Measurements from ENCODE around the gene QPCTL. TPM values are rescaled to one million over a fixed set of nuclear protein-coding genes. Genes with fewer than 3 reads are reported as not detected.

The QPCTL gene
- total and polyA plus RNA-seq, 9 of the 15 experiments (the other 6 are each of a cell fraction or from before 2014, with no cell fraction given) = 0.99 to 31.3 (median 12.7) TPM

GRCh38 chr19:45717131-45717982, 24.9 kb downstream of the QPCTL start (continued):
- TF ChIP-seq, protein P1, sequence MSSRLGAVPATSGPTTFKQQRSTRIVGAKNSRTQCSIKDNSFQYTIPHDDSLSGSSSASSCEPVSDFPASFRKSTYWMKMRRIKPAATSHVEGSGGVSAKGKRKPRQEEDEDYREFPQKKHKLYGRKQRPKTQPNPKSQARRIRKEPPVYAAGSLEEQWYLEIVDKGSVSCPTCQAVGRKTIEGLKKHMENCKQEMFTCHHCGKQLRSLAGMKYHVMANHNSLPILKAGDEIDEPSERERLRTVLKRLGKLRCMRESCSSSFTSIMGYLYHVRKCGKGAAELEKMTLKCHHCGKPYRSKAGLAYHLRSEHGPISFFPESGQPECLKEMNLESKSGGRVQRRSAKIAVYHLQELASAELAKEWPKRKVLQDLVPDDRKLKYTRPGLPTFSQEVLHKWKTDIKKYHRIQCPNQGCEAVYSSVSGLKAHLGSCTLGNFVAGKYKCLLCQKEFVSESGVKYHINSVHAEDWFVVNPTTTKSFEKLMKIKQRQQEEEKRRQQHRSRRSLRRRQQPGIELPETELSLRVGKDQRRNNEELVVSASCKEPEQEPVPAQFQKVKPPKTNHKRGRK (tag; IDR thresholded peaks at IDR 0.05) = no peak
- TF ChIP-seq PCBP2 (IDR thresholded peaks at IDR 0.05; ENCODE audit: low read depth, low read length, poor library complexity, severe bottlenecking) = no peak
- TF ChIP-seq PBX2 (CRISPR knock-in tag; IDR thresholded peaks at IDR 0.05; ENCODE audit: low read depth) = peak; percentile 92
- peak; percentile 96 for TF ChIP-seq PBX2 (tag; conservative IDR thresholded peaks at IDR 0.05; ENCODE audit: low read depth)
- TF ChIP-seq POLR3A (IDR thresholded peaks at IDR 0.05; ENCODE audit: borderline replicate concordance, extremely low read depth, insufficient read depth, insufficient read length) = no peak
- peak; percentile 83 for TF ChIP-seq SOX6 (IDR thresholded peaks at IDR 0.05)
- TF ChIP-seq ZNF24 (IDR thresholded peaks at IDR 0.05) = no peak
- TF ChIP-seq, protein P2, sequence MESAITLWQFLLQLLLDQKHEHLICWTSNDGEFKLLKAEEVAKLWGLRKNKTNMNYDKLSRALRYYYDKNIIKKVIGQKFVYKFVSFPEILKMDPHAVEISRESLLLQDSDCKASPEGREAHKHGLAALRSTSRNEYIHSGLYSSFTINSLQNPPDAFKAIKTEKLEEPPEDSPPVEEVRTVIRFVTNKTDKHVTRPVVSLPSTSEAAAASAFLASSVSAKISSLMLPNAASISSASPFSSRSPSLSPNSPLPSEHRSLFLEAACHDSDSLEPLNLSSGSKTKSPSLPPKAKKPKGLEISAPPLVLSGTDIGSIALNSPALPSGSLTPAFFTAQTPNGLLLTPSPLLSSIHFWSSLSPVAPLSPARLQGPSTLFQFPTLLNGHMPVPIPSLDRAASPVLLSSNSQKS (CRISPR knock-in tag; IDR thresholded peaks at IDR 0.05) = no peak
- no peak for TF ChIP-seq NFRKB (IDR thresholded peaks at IDR 0.05; ENCODE audit: low read depth)
- no peak for TF ChIP-seq FOXA1 (IDR thresholded peaks at IDR 0.05; ENCODE audit: borderline replicate concordance)
- peak; percentile 98 for TF ChIP-seq NEUROD1 (IDR thresholded peaks at IDR 0.05; ENCODE audit: borderline replicate concordance, low read depth, low read length, partially characterized antibody)
- no peak for TF ChIP-seq ZNF253 (CRISPR knock-in tag; conservative IDR thresholded peaks at IDR 0.05)
- TF ChIP-seq ZBTB12 (CRISPR knock-in tag; IDR thresholded peaks at IDR 0.05) = peak; percentile 53; the same call in 1 of the 2 replicates
- TF ChIP-seq CBX2 (IDR thresholded peaks at IDR 0.05; ENCODE audit: insufficient read depth, low read length, poor library complexity, severe bottlenecking) = no peak
- no peak for TF ChIP-seq HLTF (IDR thresholded peaks at IDR 0.05)
- TF ChIP-seq, protein P3, sequence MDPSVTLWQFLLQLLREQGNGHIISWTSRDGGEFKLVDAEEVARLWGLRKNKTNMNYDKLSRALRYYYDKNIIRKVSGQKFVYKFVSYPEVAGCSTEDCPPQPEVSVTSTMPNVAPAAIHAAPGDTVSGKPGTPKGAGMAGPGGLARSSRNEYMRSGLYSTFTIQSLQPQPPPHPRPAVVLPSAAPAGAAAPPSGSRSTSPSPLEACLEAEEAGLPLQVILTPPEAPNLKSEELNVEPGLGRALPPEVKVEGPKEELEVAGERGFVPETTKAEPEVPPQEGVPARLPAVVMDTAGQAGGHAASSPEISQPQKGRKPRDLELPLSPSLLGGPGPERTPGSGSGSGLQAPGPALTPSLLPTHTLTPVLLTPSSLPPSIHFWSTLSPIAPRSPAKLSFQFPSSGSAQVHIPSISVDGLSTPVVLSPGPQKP (CRISPR knock-in tag; IDR thresholded peaks at IDR 0.05) = 0 out of 2 replicates have a peak, but pooled peaks have one; percentile 64
- no peak for TF ChIP-seq MBD1 (CRISPR knock-in tag; IDR thresholded peaks at IDR 0.05)
- TF ChIP-seq ESRRB (CRISPR knock-in tag; IDR thresholded peaks at IDR 0.05; ENCODE audit: borderline replicate concordance) = no peak

All from K562 (cell line).